Astrocyte (in vitro differentiated cells and primary cell): ENCODE measurements around the gene GUCA1A. TPM values are rescaled to one million over a fixed set of nuclear protein-coding genes. Genes with fewer than 3 reads are reported as not detected.
A peak's percentile ranks its signal among the peaks of the same experiment; 100 is the strongest.

Source experiments
- DNase-seq: peaks from one replicate; pipeline ENCODE4 v3.0.0-alpha.2; 2010; ENCODE audit warnings: low read depth
- FAIRE-seq: peaks from 2 replicates; lab custom pipeline; 2011; peaks lifted over from hg19 to GRCh38; lab: Jason Lieb, UNC
- H2AFZ ChIP-seq: 2 replicates; pipeline ENCODE4 v1.6.0; 2012; ENCODE audit warnings: low read depth, low read length, inconsistent platforms
- H3K27ac ChIP-seq: 2 replicates; pipeline ENCODE4 v1.5.1; 2011; ENCODE audit warnings: low read depth, low read length, inconsistent platforms
- H3K27me3 ChIP-seq: 2 replicates; pipeline ENCODE4 v1.6.0; 2011; ENCODE audit warnings: low read length, inconsistent platforms; ENCODE audit not compliant: insufficient read depth
- H3K36me3 ChIP-seq: 2 replicates; pipeline ENCODE4 v1.5.1; 2011; ENCODE audit warnings: low read length, inconsistent platforms; ENCODE audit not compliant: insufficient read depth
- H3K4me1 ChIP-seq: 2 replicates; pipeline ENCODE4 v1.5.1; 2011; ENCODE audit warnings: low read length, inconsistent platforms; ENCODE audit not compliant: insufficient read depth
- H3K4me2 ChIP-seq: 2 replicates; pipeline ENCODE4 v1.6.0; 2012; ENCODE audit warnings: low read length, inconsistent platforms
- H3K4me3 ChIP-seq: 2 replicates; pipeline ENCODE4 v1.5.1; 2011; ENCODE audit warnings: low read depth, mild to moderate bottlenecking, low read length, inconsistent platforms; ENCODE audit not compliant: insufficient read depth
- H3K79me2 ChIP-seq: 2 replicates; pipeline ENCODE4 v1.6.0; 2012; ENCODE audit warnings: mild to moderate bottlenecking, low read length, inconsistent platforms; ENCODE audit not compliant: insufficient read depth
- H3K9ac ChIP-seq: 2 replicates; pipeline ENCODE4 v1.6.0; 2012; ENCODE audit warnings: mild to moderate bottlenecking, low read length, inconsistent platforms
- H3K9me3 ChIP-seq: 2 replicates; pipeline ENCODE4 v1.5.1; 2012; ENCODE audit warnings: low read depth, mild to moderate bottlenecking, low read length, inconsistent platforms; ENCODE audit not compliant: insufficient read depth
- H4K20me1 ChIP-seq: 2 replicates; pipeline ENCODE4 v1.6.0; 2012; ENCODE audit warnings: low read length, inconsistent platforms; ENCODE audit not compliant: insufficient read depth
- H3K27ac Mint-ChIP-seq: one replicate; pipeline ENCODE4 v1.8.0; 2021; ENCODE audit warnings: mild to moderate bottlenecking, mixed read lengths; ENCODE audit not compliant: unreplicated experiment
- H3K27me3 Mint-ChIP-seq: one replicate; pipeline ENCODE4 v1.8.0; 2021; ENCODE audit warnings: low read depth, mixed read lengths; ENCODE audit not compliant: unreplicated experiment
- H3K36me3 Mint-ChIP-seq: one replicate; pipeline ENCODE4 v1.8.0; 2021; ENCODE audit warnings: low read depth, mixed read lengths; ENCODE audit not compliant: unreplicated experiment
- H3K4me1 Mint-ChIP-seq: one replicate; pipeline ENCODE4 v1.8.0; 2021; ENCODE audit warnings: low read depth, mixed read lengths; ENCODE audit not compliant: unreplicated experiment
- H3K4me3 Mint-ChIP-seq: one replicate; pipeline ENCODE4 v1.8.0; 2021; ENCODE audit warnings: mild to moderate bottlenecking, moderate library complexity, mixed read lengths; ENCODE audit not compliant: unreplicated experiment
- H3K9me3 Mint-ChIP-seq: one replicate; pipeline ENCODE4 v1.8.0; 2021; ENCODE audit warnings: mild to moderate bottlenecking, mixed read lengths; ENCODE audit not compliant: unreplicated experiment
- CTCF ChIP-seq: IDR thresholded peaks from 2 replicates; pipeline ENCODE4 v1.5.1; 2011; ENCODE audit warnings: low read depth, mild to moderate bottlenecking, inconsistent platforms, low read length, moderate library complexity; ENCODE audit not compliant: insufficient read depth
- EZH2 ChIP-seq: IDR thresholded peaks from 2 replicates; pipeline ENCODE4 v1.6.1; 2012; ENCODE audit warnings: mild to moderate bottlenecking, low read length, inconsistent platforms; ENCODE audit not compliant: insufficient read depth
- total RNA-seq: library from RNA; stranded (reverse); gene quantifications from 2 replicates; pipeline ENCODE4 v1.2.1, GENCODE V29; 2021

Gene GUCA1A
- total RNA-seq, 1 donor from 2014 or later = 0.45 TPM

GRCh38 chr6:42138630-42139619 is 34.2 kb upstream of the GUCA1A start:
- Mint-ChIP-seq H3K4me1 (peaks cover 40% of the 10 kb centered on the region), H3K9me3 (no peaks in the 10 kb centered on the region), H3K27ac (peak overlapping the region; percentile 64), H3K4me3 (peak overlapping the region; percentile 21), H3K27me3 (peaks cover 6% of the 10 kb centered on the region), H3K36me3 (peaks cover 1% of the 10 kb centered on the region)
- Histone ChIP-seq H2AFZ (no peak overlapping the region), H3K4me3 (no peak overlapping the region), H3K36me3 (no peaks in the 10 kb centered on the region), H4K20me1 (no peaks in the 10 kb centered on the region), H3K79me2 (peaks cover 38% of the 10 kb centered on the region), H3K4me2 (peak overlapping the region; percentile 37), H3K4me1 (peaks cover 48% of the 10 kb centered on the region), H3K27me3 (no peaks in the 10 kb centered on the region), H3K27ac (no peak overlapping the region), H3K9ac (peak overlapping the region; percentile 16), H3K9me3 (no peaks in the 10 kb centered on the region)
- TF ChIP-seq CTCF (no peak), EZH2 (no peak)
- DNase-seq (no peak), FAIRE-seq (no peak)

DNA sequence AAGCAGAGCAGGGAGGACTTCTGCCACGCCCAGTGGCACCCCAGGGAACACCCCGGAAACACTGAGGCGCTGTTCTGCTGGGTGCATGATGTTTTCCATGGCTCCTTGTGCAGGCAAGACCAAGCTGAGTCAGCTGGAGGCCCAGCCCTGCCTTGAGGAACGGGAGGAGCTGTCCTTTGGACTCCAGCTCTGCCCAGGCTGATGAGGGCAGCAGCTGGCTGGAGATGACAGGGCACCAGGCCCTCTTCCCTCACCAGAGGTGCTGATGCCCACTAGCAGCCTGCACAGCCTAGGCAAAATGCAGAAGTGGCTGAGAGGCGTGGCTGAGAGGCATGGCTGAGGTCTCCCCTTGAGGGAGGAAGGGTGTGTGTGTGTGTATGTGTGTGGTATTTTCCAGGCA is 33.1 kb upstream of the GUCA1A start:
- no peak overlapping the region for H2AFZ ChIP-seq
- H3K4me2 ChIP-seq = peak overlapping the region; percentile 94
- H3K27me3 ChIP-seq = no peaks in the 10 kb centered on the region
- TF ChIP-seq CTCF (no peak), EZH2 (no peak)
- H3K27ac ChIP-seq = no peak overlapping the region
- H3K9me3 ChIP-seq = no peaks in the 10 kb centered on the region
- H3K9ac ChIP-seq = no peak overlapping the region
- H3K4me1 ChIP-seq = peaks cover 48% of the 10 kb centered on the region
- no peaks in the 10 kb centered on the region for H4K20me1 ChIP-seq
- DNase-seq (no peak), FAIRE-seq (no peak)
- H3K79me2 ChIP-seq = peaks cover 36% of the 10 kb centered on the region
- Mint-ChIP-seq H3K4me3 (peak overlapping the region; percentile 25), H3K27ac (peak overlapping the region; percentile 16), H3K36me3 (no peaks in the 10 kb centered on the region), H3K27me3 (peaks cover 3% of the 10 kb centered on the region), H3K9me3 (no peaks in the 10 kb centered on the region), H3K4me1 (peaks cover 40% of the 10 kb centered on the region)
- no peak overlapping the region for H3K4me3 ChIP-seq
- no peaks in the 10 kb centered on the region for H3K36me3 ChIP-seq
